ENCODE measurements around the gene CCDC148.
"Not testable (repeated sequence)": the region's sequence is repeated elsewhere in the genome, so short reads cannot be mapped to it uniquely, and the experiment has no call there.

The CCDC148 gene

GRCh38 chr2:158413581-158413980, 43.0 kb downstream of the CCDC148 start:
- DNase-seq: no peak

- no peak for DNase-seq
These were observed 44.3 kb downstream of the CCDC148 start for GRCh38 chr2:158412206-158412605.

GRCh38 chr2:158411748-158412147, 44.8 kb downstream of the CCDC148 start:
- DNase-seq: no peak

GRCh38 chr2:158410132-158410531, 46.4 kb downstream of the CCDC148 start:
- DNase-seq: no peak

GRCh38 chr2:158407031-158407430, 49.5 kb downstream of the CCDC148 start:
- no peak for DNase-seq

- DNase-seq: no peak
These were observed 51.2 kb downstream of the CCDC148 start for GRCh38 chr2:158405341-158405740.

- no peak for DNase-seq
These were observed 53.3 kb downstream of the CCDC148 start for GRCh38 chr2:158403237-158403636.

GRCh38 chr2:158402665-158403064, 53.9 kb downstream of the CCDC148 start:
- no peak for DNase-seq

- no peak for DNase-seq
These were observed 61.4 kb downstream of the CCDC148 start for GRCh38 chr2:158395166-158395565.

- no peak for DNase-seq
These were observed 62.1 kb downstream of the CCDC148 start for GRCh38 chr2:158394453-158394852.

GRCh38 chr2:158393886-158394285, 62.7 kb downstream of the CCDC148 start:
- no peak for DNase-seq

GRCh38 chr2:158392687-158393086, 63.9 kb downstream of the CCDC148 start:
- DNase-seq: no peak

- no peak for DNase-seq
These were observed 64.7 kb downstream of the CCDC148 start for GRCh38 chr2:158391876-158392275.

- no peak for DNase-seq
These were observed 65.2 kb downstream of the CCDC148 start for GRCh38 chr2:158391361-158391760.

GRCh38 chr2:158388159-158388558, 68.4 kb downstream of the CCDC148 start:
- DNase-seq: no peak

GRCh38 chr2:158385646-158386045, 70.9 kb downstream of the CCDC148 start:
- no peak for DNase-seq

- no peak for DNase-seq
These were observed 74.6 kb downstream of the CCDC148 start for GRCh38 chr2:158381978-158382377.

GRCh38 chr2:158381205-158381604, 75.3 kb downstream of the CCDC148 start:
- DNase-seq: no peak

- no peak for DNase-seq
These were observed 75.8 kb downstream of the CCDC148 start for GRCh38 chr2:158380746-158381145.

GRCh38 chr2:158378926-158379325, 77.6 kb downstream of the CCDC148 start:
- no peak for DNase-seq

- no peak for DNase-seq
These were observed 90.2 kb downstream of the CCDC148 start for GRCh38 chr2:158366342-158366741.

- DNase-seq: no peak
These were observed 96.7 kb downstream of the CCDC148 start for GRCh38 chr2:158359846-158360245.

- DNase-seq: no peak
These were observed 98.9 kb downstream of the CCDC148 start for GRCh38 chr2:158357699-158358098.

GRCh38 chr2:158357122-158357521, 99.4 kb downstream of the CCDC148 start:
- DNase-seq: no peak

- DNase-seq: not testable (repeated sequence)
These were observed 105.1 kb downstream of the CCDC148 start for GRCh38 chr2:158351466-158351816.

Measured in stimulated activated CD4-positive, alpha-beta T cell treated with anti-CD3 and anti-CD28 coated beads, Interleukin-1b, Interleukin-23, amount 100 ng/mL, for 48 hours (primary cell).